PC-3 (cell line): ENCODE results near the gene WDSUB1. TPM values are rescaled to one million over a fixed set of nuclear protein-coding genes. Genes with fewer than 3 reads are reported as not detected.

Experiments
- ATAC-seq: fragments of 200-7000 bp; cut with Tn5 transposase; 2 replicates; pipeline ENCODE4 v1.9.1; 2020; ENCODE audit warnings: mild to moderate bottlenecking, moderate library complexity
- BruUV-seq: library from RNA; stranded (reverse); fragments of 400-500 nt; replicated peaks from 2 replicates; lab custom pipeline; 2021; lab: Mats Ljungman, UMichigan
- CTCF ChIA-PET: fragments of 300-600 bp; sonication (Branson Sonifier 250); formaldehyde crosslinking; loops from one replicate; lab custom pipeline; 2022; ENCODE audit warnings: antibody characterized with exemption; lab: Charles Lee
- POLR2A ChIA-PET: fragments of 300-600 bp; sonication (Branson Sonifier 250); formaldehyde crosslinking; loops from one replicate; lab custom pipeline; 2022; ENCODE audit warnings: antibody characterized with exemption; ENCODE audit not compliant: unreplicated experiment; lab: Charles Lee
- DNase-seq: peaks from one replicate; pipeline ENCODE4 v3.0.0-alpha.2; 2015
- H2AFZ ChIP-seq: fragments of 300-600 bp; sonication (generic); 2 replicates; pipeline ENCODE4 v1.6.0; 2016; ENCODE audit warnings: antibody characterized with exemption, low read length
- H3F3A ChIP-seq: fragments of 300-600 bp; sonication (generic); one replicate; pipeline ENCODE4 v1.6.0; 2017; ENCODE audit warnings: antibody characterized with exemption, low read length, control low read depth, mild to moderate bottlenecking; ENCODE audit not compliant: unreplicated experiment
- H3K27ac ChIP-seq: fragments of 300-600 bp; sonication (generic); 2 replicates; pipeline ENCODE4 v1.5.1; 2016; ENCODE audit warnings: mild to moderate bottlenecking, low read length
- H3K27me3 ChIP-seq: fragments of 300-600 bp; sonication (generic); 2 replicates; pipeline ENCODE4 v1.6.1; 2016; ENCODE audit warnings: low read length, mixed read lengths
- H3K36me3 ChIP-seq: fragments of 300-600 bp; sonication (generic); 2 replicates; pipeline ENCODE4 v1.6.1; 2016; ENCODE audit warnings: low read depth, mixed run types, low read length, mixed read lengths
- H3K4me1 ChIP-seq: fragments of 300-600 bp; sonication (generic); 2 replicates; pipeline ENCODE4 v1.5.1; 2016; ENCODE audit warnings: low read length; ENCODE audit not compliant: insufficient read depth
- H3K4me2 ChIP-seq: fragments of 300-600 bp; sonication (generic); 2 replicates; pipeline ENCODE4 v1.6.0; 2016; ENCODE audit warnings: low read length
- H3K4me3 ChIP-seq: fragments of 300-600 bp; sonication (generic); 2 replicates; pipeline ENCODE4 v1.5.1; 2016; ENCODE audit warnings: mild to moderate bottlenecking, low read length, mixed read lengths
- H3K79me2 ChIP-seq: fragments of 300-600 bp; sonication (generic); 2 replicates; pipeline ENCODE4 v1.6.1; 2017; ENCODE audit warnings: low read length, mixed read lengths
- H3K9ac ChIP-seq: fragments of 300-600 bp; sonication (generic); 2 replicates; pipeline ENCODE4 v1.6.0; 2016; ENCODE audit warnings: mild to moderate bottlenecking, low read length
- H3K9me2 ChIP-seq: fragments of 300-600 bp; sonication (generic); replicated peaks from 2 replicates; pipeline ENCODE4 v1.6.1; 2016; ENCODE audit warnings: mixed run types, low read length, mixed read lengths
- H3K9me3 ChIP-seq: fragments of 300-600 bp; sonication (generic); 2 replicates; pipeline ENCODE4 v1.6.1; 2016; ENCODE audit warnings: low read length, mixed read lengths
- H4K20me1 ChIP-seq: fragments of 300-600 bp; sonication (generic); 2 replicates; pipeline ENCODE4 v1.6.1; 2016; ENCODE audit warnings: low read length, mixed read lengths
- CTCF ChIP-seq: fragments of 300-600 bp; sonication (generic); conservative IDR thresholded peaks from 2 replicates; pipeline ENCODE4 v1.5.1; 2017; ENCODE audit warnings: antibody characterized with exemption, low read depth, mild to moderate bottlenecking, low read length
- EZH2 ChIP-seq: fragments of 300-600 bp; sonication (generic); IDR thresholded peaks from one replicate; pipeline ENCODE4 v1.6.1; 2017; ENCODE audit warnings: antibody characterized with exemption, mild to moderate bottlenecking, low read length; ENCODE audit not compliant: unreplicated experiment
- EZH2phosphoT487 ChIP-seq: fragments of 300-600 bp; sonication (generic); IDR thresholded peaks from 2 replicates; pipeline ENCODE4 v1.6.1; 2018; ENCODE audit warnings: mild to moderate bottlenecking, antibody characterized with exemption, low read length, borderline replicate concordance
- intact Hi-C: fragments of 100-400 bp; cut with micrococcal nuclease; formaldehyde crosslinking; loops from 2 replicates; pipeline ENCODE4 v1.9.0; 2023
- total RNA-seq: library from RNA; depleted of rRNA; stranded (reverse); fragments of >200 nt; gene quantifications from 2 replicates; pipeline ENCODE4 v1.2.3, GENCODE V29; 2014

Gene WDSUB1
- total RNA-seq, 1 experiment from 2014 or later = 6.6 TPM

GRCh38 chr2:159224061-159224813 lies 62.3 kb downstream of the WDSUB1 start:
- ATAC-seq = no peak
- no peak overlapping the region for H3K4me2 ChIP-seq
- ChIA-PET POLR2A (no interaction called here), CTCF (no interaction called here)
- H3K27ac ChIP-seq = no peak overlapping the region
- no peak for DNase-seq
- H3K4me1 ChIP-seq = peaks cover 5% of the 10 kb centered on the region; the same call in 1 of the 2 replicates
- no peaks in the 10 kb centered on the region for H3K9me3 ChIP-seq
- peaks cover 13% of the 10 kb centered on the region; the same call in 1 of the 2 replicates for H3K36me3 ChIP-seq
- H3K79me2 ChIP-seq = no peaks in the 10 kb centered on the region
- intact Hi-C loops = no loop called here
- no TSS peak for BruUV-seq
- H3K9ac ChIP-seq = no peak overlapping the region
- no peaks in the 10 kb centered on the region for H3K9me2 ChIP-seq
- H4K20me1 ChIP-seq = no peaks in the 10 kb centered on the region
- H3K4me3 ChIP-seq = no peak overlapping the region
- no peak overlapping the region for H2AFZ ChIP-seq
- TF ChIP-seq EZH2phosphoT487 (no peak), CTCF (no peak), EZH2 (no peak)
- no peaks in the 10 kb centered on the region for H3F3A ChIP-seq
- H3K27me3 ChIP-seq = no peaks in the 10 kb centered on the region

GRCh38 chr2:159219394-159219998 lies 67.0 kb downstream of the WDSUB1 start:
- no peaks in the 10 kb centered on the region for H3K9me2 ChIP-seq
- no peak overlapping the region for H3K4me2 ChIP-seq
- ChIA-PET CTCF (no interaction called here), POLR2A (no interaction called here)
- no peaks in the 10 kb centered on the region for H3K4me1 ChIP-seq
- peaks cover 12% of the 10 kb centered on the region for H3K36me3 ChIP-seq
- H3K79me2 ChIP-seq = no peaks in the 10 kb centered on the region
- H3F3A ChIP-seq = no peaks in the 10 kb centered on the region
- no peak for DNase-seq
- no peaks in the 10 kb centered on the region for H4K20me1 ChIP-seq
- no peaks in the 10 kb centered on the region for H3K27me3 ChIP-seq
- H3K27ac ChIP-seq = no peak overlapping the region
- TF ChIP-seq CTCF = no peak
- no peak for TF ChIP-seq EZH2
- no peak for TF ChIP-seq EZH2phosphoT487
- intact Hi-C loops = no loop called here
- ATAC-seq = no peak
- BruUV-seq = no TSS peak
- H2AFZ ChIP-seq = no peak overlapping the region
- H3K9me3 ChIP-seq = no peaks in the 10 kb centered on the region
- no peak overlapping the region for H3K4me3 ChIP-seq
- H3K9ac ChIP-seq = no peak overlapping the region

GRCh38 chr2:159218389-159218788 lies 68.1 kb downstream of the WDSUB1 start:
- Histone ChIP-seq H3K79me2 (no peaks in the 10 kb centered on the region), H3K9me2 (no peaks in the 10 kb centered on the region), H3K36me3 (peaks cover 6% of the 10 kb centered on the region), H3K27me3 (no peaks in the 10 kb centered on the region), H3K27ac (no peak overlapping the region), H2AFZ (no peak overlapping the region), H3K9ac (no peak overlapping the region), H3K4me1 (no peaks in the 10 kb centered on the region), H3K9me3 (no peaks in the 10 kb centered on the region), H3K4me3 (no peak overlapping the region), H4K20me1 (no peaks in the 10 kb centered on the region), H3K4me2 (no peak overlapping the region), H3F3A (no peaks in the 10 kb centered on the region)
- no peak for TF ChIP-seq EZH2phosphoT487
- TF ChIP-seq EZH2 = no peak
- TF ChIP-seq CTCF = no peak
- CTCF ChIA-PET = no interaction called here
- POLR2A ChIA-PET = no interaction called here
- BruUV-seq = no TSS peak
- DNase-seq (no peak), ATAC-seq (no peak)
- intact Hi-C loops = no loop called here
